GM19463 (cell line): Measurements from ENCODE around the gene SLC11A2.
"Not testable (repeated sequence)": the region's sequence is repeated elsewhere in the genome, so short reads cannot be mapped to it uniquely, and the experiment has no call there.

Source experiments
- ATAC-seq: cut with Tn5 transposase; IDR thresholded peaks from one replicate; pipeline ENCODE4 v1.9.1; 2021; ENCODE audit warnings: mild to moderate bottlenecking, moderate library complexity; ENCODE audit not compliant: unreplicated experiment

Gene SLC11A2

DNA sequence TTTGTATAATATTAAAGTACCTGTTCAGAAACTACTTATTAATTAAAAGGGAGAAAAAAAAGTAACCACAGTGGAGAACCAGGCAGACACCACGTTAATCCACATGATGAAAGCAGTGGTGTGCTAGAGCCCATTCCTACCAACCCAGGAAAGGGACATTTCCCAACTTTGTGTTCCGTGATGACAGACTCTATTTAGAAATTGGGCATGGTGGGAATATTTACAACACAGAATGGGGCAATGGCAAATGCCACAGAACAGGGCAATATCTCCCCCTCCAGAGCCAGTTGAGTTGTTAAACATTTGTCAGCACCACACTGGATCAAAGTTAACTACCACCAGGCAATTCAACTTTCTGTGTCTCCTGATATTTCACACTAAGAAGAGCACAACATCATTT, 75.1 kb downstream of the SLC11A2 start:
- no peak for ATAC-seq

- no peak for ATAC-seq
Observed at GRCh38 chr12:50949801-50950302, 76.3 kb downstream of the SLC11A2 start.

DNA sequence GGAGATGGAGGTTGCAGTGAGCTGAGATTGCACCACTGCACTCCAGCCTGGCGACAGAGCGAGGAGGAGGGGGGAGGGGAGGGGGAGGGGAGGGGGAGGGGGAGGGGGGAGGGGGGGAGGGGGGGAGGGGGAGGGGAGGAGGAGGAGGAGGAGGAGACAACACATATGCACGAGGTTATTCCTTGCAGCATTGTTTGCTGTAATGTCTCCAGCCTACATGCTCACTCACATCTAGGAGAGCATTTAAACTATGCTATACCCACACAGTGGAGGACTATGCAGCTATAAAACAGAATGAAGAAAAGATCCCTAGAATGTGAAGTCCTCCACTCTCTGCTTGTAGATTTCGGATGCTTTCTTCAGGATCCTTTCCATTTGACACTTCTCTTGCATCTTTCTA, 77.4 kb downstream of the SLC11A2 start:
- no peak for ATAC-seq

GRCh38 chr12:50947933-50948626, 78.1 kb downstream of the SLC11A2 start:
- no peak for ATAC-seq

- no peak for ATAC-seq
Observed at GRCh38 chr12:50937653-50938052, 88.5 kb downstream of the SLC11A2 start.

DNA sequence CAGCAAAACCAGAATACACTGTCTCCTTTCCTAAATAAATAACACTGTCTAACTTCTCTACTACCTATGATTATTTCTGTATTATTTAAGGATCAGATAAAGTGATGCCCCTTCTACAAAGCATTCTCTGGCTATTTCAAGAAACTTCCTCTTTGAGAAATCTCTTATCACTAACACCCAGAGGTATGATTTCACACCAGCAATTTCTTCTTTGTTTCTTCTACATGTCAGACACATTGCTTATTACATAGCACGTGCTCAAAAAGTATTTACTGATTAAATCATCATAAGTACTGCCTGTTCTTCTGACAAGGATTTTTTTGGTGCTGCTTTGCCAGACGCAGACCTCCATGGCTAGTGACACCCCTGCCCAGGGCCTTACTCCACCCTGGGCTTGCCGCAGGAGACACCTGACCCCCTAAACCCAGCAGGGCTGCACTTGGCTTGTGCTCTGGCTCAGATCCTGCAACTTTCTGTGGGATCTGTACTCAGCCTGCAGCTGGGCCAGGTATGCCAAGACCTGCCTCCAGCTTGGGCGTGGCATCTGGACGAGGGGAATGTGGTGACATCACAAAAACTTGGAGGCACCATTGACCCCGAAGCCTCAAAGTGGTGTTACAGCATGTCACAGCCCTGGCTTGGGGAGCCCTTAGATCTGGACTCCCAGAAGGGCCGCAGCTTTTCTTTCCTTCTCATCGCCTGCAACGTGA, 89.2 kb downstream of the SLC11A2 start:
- ATAC-seq = no peak

DNA sequence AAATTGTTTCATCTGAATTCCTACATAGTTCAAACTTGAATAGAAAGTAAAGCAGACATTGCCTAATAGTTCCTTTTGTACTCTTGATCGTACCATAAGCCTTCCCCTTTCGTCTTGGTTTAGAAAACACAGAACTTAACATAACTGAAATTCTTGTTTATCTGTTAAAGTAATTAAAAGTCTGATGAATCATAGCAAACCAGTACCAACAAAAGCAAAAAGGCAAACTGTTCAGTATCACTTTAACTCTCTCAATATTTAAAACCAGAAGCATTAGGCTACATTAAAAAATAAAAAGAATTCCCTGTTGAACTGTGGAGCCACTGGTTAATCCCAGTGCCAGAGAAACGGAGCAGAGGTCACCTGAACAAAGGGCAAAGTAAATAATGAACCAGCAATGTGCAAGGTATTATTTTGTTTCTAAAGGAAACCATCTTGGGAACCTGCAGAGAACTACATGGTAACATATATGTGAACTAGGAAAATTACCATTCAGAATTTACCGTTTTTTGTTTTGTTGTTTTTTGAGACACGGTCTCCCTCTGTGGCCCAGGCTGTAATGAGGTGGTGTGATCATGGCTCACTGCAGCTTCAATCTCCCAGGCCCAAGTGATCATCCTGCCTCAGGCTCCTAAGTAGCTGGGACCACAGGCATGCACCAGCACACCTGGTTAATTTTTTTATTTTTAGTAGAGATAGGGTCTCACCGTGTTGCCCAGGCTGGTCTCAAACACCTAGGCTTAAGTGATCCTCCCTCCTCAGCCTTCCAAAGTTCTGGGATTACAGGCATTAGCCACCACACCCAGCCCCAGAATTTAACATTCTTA, 91.0 kb downstream of the SLC11A2 start:
- no peak for ATAC-seq

DNA sequence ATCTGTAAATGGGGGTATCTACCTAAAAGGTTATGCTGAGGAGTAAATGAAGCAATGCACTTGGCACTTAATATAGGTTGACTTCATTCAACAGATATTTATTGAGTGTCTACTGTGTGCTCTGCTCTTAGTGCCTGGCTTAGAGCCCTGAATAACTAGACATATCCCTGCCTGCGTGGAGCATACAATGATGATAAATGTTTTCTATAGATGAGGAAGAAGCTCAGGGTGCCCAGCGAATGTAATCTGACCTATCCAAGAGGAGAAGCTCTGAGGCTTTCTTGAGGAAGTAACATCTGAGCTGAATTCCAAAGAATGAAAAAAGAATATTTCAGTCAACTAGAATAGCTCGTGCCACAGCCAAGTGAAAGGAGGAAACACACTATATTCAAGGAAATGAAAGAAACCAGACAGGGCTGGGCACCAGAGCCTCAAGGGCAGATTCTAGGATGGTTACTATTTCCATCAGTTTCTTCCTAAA, 91.8 kb downstream of the SLC11A2 start:
- ATAC-seq = no peak

DNA sequence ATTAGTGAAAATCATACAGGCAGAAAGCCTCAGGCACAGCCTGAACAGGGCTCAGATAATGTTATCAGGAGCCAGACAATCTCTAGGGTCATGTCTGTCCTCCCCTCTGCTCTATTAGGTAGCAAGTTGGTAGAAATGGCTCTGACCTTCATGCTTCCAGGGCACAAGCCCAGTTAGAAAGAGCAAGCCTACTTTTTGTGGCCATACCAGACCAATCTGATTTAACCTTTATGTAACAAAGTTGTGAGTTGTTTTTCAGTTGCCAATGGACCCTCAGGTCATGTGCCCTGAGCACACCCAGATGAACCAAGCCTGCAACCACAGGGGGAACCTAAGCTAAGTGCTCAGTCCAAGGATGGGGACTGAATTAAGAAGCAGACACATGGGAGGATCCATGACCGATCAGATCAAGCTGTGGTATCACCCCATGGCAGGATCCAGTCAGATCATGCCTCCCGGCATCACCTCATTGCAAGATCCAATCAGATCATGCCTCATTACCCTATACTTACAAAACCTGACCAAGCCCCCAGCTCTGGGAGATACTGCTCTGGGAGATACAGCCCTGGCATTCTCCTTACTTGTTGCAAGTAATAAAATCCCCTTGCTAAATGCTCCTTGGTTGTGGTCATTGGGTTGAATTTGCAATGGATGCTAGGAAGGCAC, 92.6 kb downstream of the SLC11A2 start:
- no peak for ATAC-seq

GRCh38 chr12:50932787-50933280, 93.3 kb downstream of the SLC11A2 start:
- no peak for ATAC-seq

GRCh38 chr12:50930477-50930876, 95.7 kb downstream of the SLC11A2 start:
- not testable (repeated sequence) for ATAC-seq

GRCh38 chr12:50929831-50930230, 96.4 kb downstream of the SLC11A2 start:
- no peak for ATAC-seq
